ENCODE data around the gene SIGLEC11. TPM values are rescaled to one million over a fixed set of nuclear protein-coding genes. Genes with fewer than 3 reads are reported as not detected.

Gene SIGLEC11
- total and polyA plus RNA-seq, 2 of the 13 experiments (the other 11 are each of a cell fraction or from before 2014, with no cell fraction given): not detected

GRCh38 chr19:49957262-49957915 lies 3.6 kb downstream of the SIGLEC11 start (continued):
- TF ChIP-seq ZNF674 (CRISPR knock-in tag; IDR thresholded peaks at IDR 0.05; ENCODE audit: low read depth): no peak
- TF ChIP-seq ZFP36L1 (CRISPR knock-in tag; IDR thresholded peaks at IDR 0.05): no peak
- peak; percentile 41; the same call in 1 of the 2 replicates for TF ChIP-seq ZBTB1 (CRISPR knock-in tag; IDR thresholded peaks at IDR 0.05; ENCODE audit: borderline replicate concordance)
- 0 out of 2 replicates have a peak, but pooled peaks have one; percentile 26 for TF ChIP-seq ADNP (CRISPR knock-in tag; IDR thresholded peaks at IDR 0.05)
- TF ChIP-seq ZFP41 (CRISPR knock-in tag; IDR thresholded peaks at IDR 0.05; ENCODE audit: borderline replicate concordance): no peak
- no peak for TF ChIP-seq GLI4 (CRISPR knock-in tag; IDR thresholded peaks at IDR 0.05; ENCODE audit: borderline replicate concordance)
- TF ChIP-seq ZNF652 (CRISPR knock-in tag; IDR thresholded peaks at IDR 0.05; ENCODE audit: borderline replicate concordance, low read depth): peak; percentile 78
- no peak for TF ChIP-seq KLF9 (CRISPR knock-in tag; IDR thresholded peaks at IDR 0.05; ENCODE audit: low read depth)
- no peak for TF ChIP-seq TARDBP (CRISPR knock-in tag; IDR thresholded peaks at IDR 0.05)
- TF ChIP-seq ZNF432 (CRISPR knock-in tag; IDR thresholded peaks at IDR 0.05; ENCODE audit: borderline replicate concordance): no peak

- Histone ChIP-seq H3K4me1 (ENCODE audit: insufficient read depth, low read length) (peaks cover 64% of the 10 kb centered on the region), H3K9ac (ENCODE audit: insufficient read depth, low read depth, low read length) (no peak overlapping the region), H3K9me3 (ENCODE audit: low read length) (no peaks in the 10 kb centered on the region), H3K27ac (ENCODE audit: extremely low read length, insufficient read depth, low read length) (no peak overlapping the region), H3K27me3 (ENCODE audit: control insufficient read depth in 1 of 2, insufficient read depth in 2 of 2, low read length in 2 of 2) (peaks cover 0 to 27% of the 10 kb centered on the region in 2 experiments; a peak in 3 of 5 replicates), H3K36me3 (replicated peaks in 1 of 2; ENCODE audit: control insufficient read depth in 1 of 2, insufficient read depth in 2 of 2, low read length in 2 of 2) (no peaks in the 10 kb centered on the region), H4K20me1 (ENCODE audit: insufficient read depth, low read length) (no peaks in the 10 kb centered on the region), H3K4me3 (replicated peaks in 1 of 3; ENCODE audit: insufficient read depth in 1 of 3, low read depth in 2 of 3, low read length in 3 of 3) (no peak overlapping the region), H2AFZ (ENCODE audit: low read length) (no peak overlapping the region), H3K79me2 (ENCODE audit: insufficient read depth, low read length) (no peaks in the 10 kb centered on the region), H3K4me2 (ENCODE audit: low read depth, low read length) (no peak overlapping the region)
- POLR2A ChIA-PET: no interaction called here
- no peak for DNase-seq (ENCODE audit: low spot score)
- ATAC-seq: no peak
- no peak for FAIRE-seq
- no TSS peak for BruUV-seq (replicated peaks)
- CTCF ChIA-PET (ENCODE audit: low intra/inter-chr PET ratio, low total read pairs): no interaction called here
- in situ Hi-C loops (cut with HindIII; ENCODE audit: extremely low pct_ligation_motif_present, low pct_unique_long_range_greater_than_20kb): no loop called here
- intact Hi-C loops (cut with micrococcal nuclease; ENCODE audit: unreplicated experiment): no loop called here
- WGBS (ENCODE audit: low lambda C conversion rate): 35% methylated on average over 9 of the region's 9 CpGs
- TF ChIP-seq MAFF (IDR thresholded peaks at IDR 0.05; ENCODE audit: low read depth, low read length): peak; percentile 52
- no peak for TF ChIP-seq MED1 (CRISPR knock-in tag; IDR thresholded peaks at IDR 0.05)
- TF ChIP-seq ZNF781 (CRISPR knock-in tag; IDR thresholded peaks at IDR 0.05; ENCODE audit: borderline replicate concordance, not compliant biosample characterization): no peak
- TF ChIP-seq MAFK (conservative IDR thresholded peaks at IDR 0.05 in 1 of 2, IDR thresholded peaks at IDR 0.05 in 1 of 2; ENCODE audit: low read length in 2 of 2): peak; percentile 17 to 62; a peak in 3 of 4 replicates
Observed at GRCh38 chr19:49956115-49956495, 4.9 kb downstream of the SIGLEC11 start.
